Activated T-cell treated with anti-CD3 and anti-CD28 coated beads, Interleukin-2, amount 50 U/mL, for 72 hours (primary cell): ENCODE results near the gene SLC16A6. TPM values are rescaled to one million over a fixed set of nuclear protein-coding genes. Genes with fewer than 3 reads are reported as not detected.
A peak's percentile ranks its signal among the peaks of the same experiment; 100 is the strongest.
"Not testable (repeated sequence)": the region's sequence is repeated elsewhere in the genome, so short reads cannot be mapped to it uniquely, and the experiment has no call there.

Experiments used
- ATAC-seq, 2 donors: fragments of 150-1000 bp; cut with Tn5 transposase; replicated peaks in 1 of 2; 2 replicates each; pipeline ENCODE4 v1.10.0; 2021; ENCODE audit warnings: moderate library complexity in 2 of 2, mild to moderate bottlenecking in 1 of 2
- DNase-seq, 2 donors: peaks; one replicate each; pipeline ENCODE4 v3.0.0; 2021 to 2022; ENCODE audit warnings: mixed read lengths in 1 of 2
- H3K27ac Mint-ChIP-seq: one replicate; pipeline ENCODE4 v1.8.0; 2022; ENCODE audit warnings: mild to moderate bottlenecking, moderate library complexity, mixed read lengths
- H3K27me3 Mint-ChIP-seq: one replicate; pipeline ENCODE4 v1.8.0; 2022; ENCODE audit warnings: low read depth, mixed read lengths
- H3K36me3 Mint-ChIP-seq, 2 donors: one replicate each; pipeline ENCODE4 v1.8.0; 2022; ENCODE audit warnings: mixed read lengths in 2 of 2, mild to moderate bottlenecking in 1 of 2; ENCODE audit not compliant: insufficient read depth in 2 of 2
- H3K4me1 Mint-ChIP-seq: one replicate; pipeline ENCODE4 v1.8.0; 2022; ENCODE audit warnings: low read depth, mixed read lengths
- H3K4me3 Mint-ChIP-seq, 2 donors: one replicate each; pipeline ENCODE4 v1.8.0; 2022; ENCODE audit warnings: mild to moderate bottlenecking in 2 of 2, mixed read lengths in 2 of 2, moderate library complexity in 2 of 2
- H3K9me3 Mint-ChIP-seq, 2 donors: one replicate each; pipeline ENCODE4 v1.8.0; 2022; ENCODE audit warnings: mixed read lengths in 2 of 2
- total RNA-seq, 2 donors: library from RNA; stranded (reverse); gene quantifications; one replicate each; pipeline ENCODE4 v1.2.3, GENCODE V29; 2022

SLC16A6 gene
- total RNA-seq, 2 donors from 2014 or later = 5.9 to 8.7 TPM

GRCh38 chr17:68292689-68293040 lies 1.7 kb upstream of the SLC16A6 start:
- Mint-ChIP-seq H3K4me3 (peak overlapping the region; percentile 87 to 100), H3K4me1 (peaks cover 80% of the 10 kb centered on the region), H3K27ac (peak overlapping the region; percentile 59), H3K27me3 (no peaks in the 10 kb centered on the region), H3K36me3 (peaks cover 0 to 3% of the 10 kb centered on the region in 2 donors), H3K9me3 (no peaks in the 10 kb centered on the region)
- no peak for DNase-seq
- ATAC-seq = no peak

DNA sequence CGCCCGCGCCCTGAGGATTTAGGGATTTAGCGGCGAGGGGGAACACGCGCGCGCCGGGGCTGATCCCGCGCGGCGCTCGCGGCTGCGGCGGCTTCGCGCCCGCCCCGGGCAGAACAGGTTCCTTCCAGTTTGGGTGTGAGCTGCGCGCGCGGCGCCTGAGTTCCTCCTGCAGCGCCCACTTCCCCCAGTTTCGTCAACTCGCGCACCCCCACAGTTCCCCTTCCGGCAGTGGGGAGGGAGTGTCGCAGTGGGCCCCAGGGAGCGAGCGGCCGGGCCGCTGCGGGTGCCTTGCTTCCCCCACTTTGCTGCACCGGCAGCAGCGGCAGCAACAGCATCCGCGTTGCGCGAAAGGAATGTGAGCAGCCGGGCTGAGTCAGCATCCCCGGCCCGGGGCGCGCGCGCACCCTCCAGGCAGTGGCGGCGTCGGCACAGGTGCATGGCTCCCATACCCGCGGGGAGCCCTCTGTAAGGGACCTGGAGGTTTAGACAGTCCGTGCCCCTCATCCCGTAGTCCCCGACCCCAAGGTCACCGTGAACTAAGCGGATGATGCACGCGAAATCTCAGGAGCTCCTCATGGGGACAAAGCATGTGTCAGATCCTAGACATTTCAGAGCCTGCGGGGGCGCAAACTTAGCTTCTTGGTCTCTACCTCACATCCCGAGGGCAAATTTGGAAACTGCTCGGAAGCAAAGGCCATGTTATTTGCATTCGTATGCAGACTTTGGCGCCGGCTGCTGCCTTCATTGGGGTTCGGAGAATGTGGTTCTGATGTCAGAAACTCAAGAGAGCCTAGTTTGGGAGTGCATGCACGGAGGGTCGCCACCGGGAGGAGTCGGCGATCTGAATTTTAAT lies 1.1 kb upstream of the SLC16A6 start:
- Mint-ChIP-seq H3K9me3 (no peaks in the 10 kb centered on the region), H3K4me1 (peaks cover 74% of the 10 kb centered on the region), H3K27ac (peak overlapping the region; percentile 59), H3K4me3 (peak overlapping the region; percentile 87 to 100), H3K36me3 (peaks cover 0 to 3% of the 10 kb centered on the region in 2 donors), H3K27me3 (no peaks in the 10 kb centered on the region)
- ATAC-seq (peak; percentile 67 to 71), DNase-seq (peak; percentile 88)

GRCh38 chr17:68290268-68290954 lies 516 bp downstream of the SLC16A6 start:
- DNase-seq = peak; percentile 40 to 61
- ATAC-seq = no peak

GRCh38 chr17:68289936-68290267 lies 1.0 kb downstream of the SLC16A6 start:
- peak overlapping the region; percentile 100 for H3K27ac Mint-ChIP-seq
- no peak for DNase-seq
- H3K27me3 Mint-ChIP-seq = no peaks in the 10 kb centered on the region
- H3K4me3 Mint-ChIP-seq = peak overlapping the region; percentile 99 to 100
- H3K4me1 Mint-ChIP-seq = peaks cover 56% of the 10 kb centered on the region
- no peak for ATAC-seq
- H3K9me3 Mint-ChIP-seq = no peaks in the 10 kb centered on the region
- H3K36me3 Mint-ChIP-seq = peaks cover 0 to 3% of the 10 kb centered on the region in 2 donors

More at GRCh38 chr17:68290268-68290954, 516 bp downstream of the SLC16A6 start:
- H3K4me1 Mint-ChIP-seq = peaks cover 61% of the 10 kb centered on the region
- no peaks in the 10 kb centered on the region for H3K9me3 Mint-ChIP-seq
- H3K4me3 Mint-ChIP-seq = peak overlapping the region; percentile 99 to 100
- peak overlapping the region; percentile 100 for H3K27ac Mint-ChIP-seq
- H3K36me3 Mint-ChIP-seq = peaks cover 0 to 3% of the 10 kb centered on the region in 2 donors
- H3K27me3 Mint-ChIP-seq = no peaks in the 10 kb centered on the region

- Mint-ChIP-seq H3K27ac (peak overlapping the region; percentile 83), H3K9me3 (no peaks in the 10 kb centered on the region), H3K27me3 (no peaks in the 10 kb centered on the region)
Measured at GRCh38 chr17:68289473-68289872, 1.5 kb downstream of the SLC16A6 start.

GRCh38 chr17:68288804-68289203 lies 2.1 kb downstream of the SLC16A6 start:
- peak; percentile 12 to 31 for DNase-seq

More at GRCh38 chr17:68289473-68289872, 1.5 kb downstream of the SLC16A6 start:
- peaks cover 52% of the 10 kb centered on the region for H3K4me1 Mint-ChIP-seq
- DNase-seq (no peak), ATAC-seq (no peak)
- H3K4me3 Mint-ChIP-seq = peak overlapping the region; percentile 99 to 100
- H3K36me3 Mint-ChIP-seq = peaks cover 0 to 3% of the 10 kb centered on the region in 2 donors

DNA sequence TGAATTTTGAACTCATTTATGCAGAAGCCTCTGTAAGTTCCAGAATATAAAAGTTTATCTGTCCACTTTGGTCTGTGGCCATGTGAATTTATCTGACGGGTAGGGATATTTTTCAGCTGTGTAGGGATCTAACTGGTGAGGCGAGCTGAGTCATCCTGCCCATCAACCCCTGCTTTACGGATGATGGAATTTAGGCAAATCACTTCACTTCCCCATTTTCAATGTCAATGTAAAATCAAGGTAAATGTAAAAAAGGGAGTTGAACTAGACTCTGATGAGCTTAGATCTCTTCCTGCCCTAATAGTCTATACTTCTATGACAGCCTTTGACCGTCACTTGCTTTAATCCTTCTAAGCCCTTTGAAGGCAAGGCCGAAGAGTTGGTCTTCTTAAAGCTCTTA lies 2.6 kb downstream of the SLC16A6 start:
- H3K27ac Mint-ChIP-seq = peak overlapping the region; percentile 83
- H3K9me3 Mint-ChIP-seq = no peaks in the 10 kb centered on the region
- peaks cover 0 to 3% of the 10 kb centered on the region in 2 donors for H3K36me3 Mint-ChIP-seq
- no peak for DNase-seq
- peak overlapping the region; percentile 99 to 100 for H3K4me3 Mint-ChIP-seq
- peaks cover 44% of the 10 kb centered on the region for H3K4me1 Mint-ChIP-seq
- H3K27me3 Mint-ChIP-seq = no peaks in the 10 kb centered on the region
- no peak for ATAC-seq

More at GRCh38 chr17:68288804-68289203, 2.1 kb downstream of the SLC16A6 start:
- Mint-ChIP-seq H3K9me3 (no peaks in the 10 kb centered on the region), H3K36me3 (peaks cover 0 to 3% of the 10 kb centered on the region in 2 donors), H3K27me3 (no peaks in the 10 kb centered on the region), H3K4me3 (peak overlapping the region; percentile 99 to 100), H3K4me1 (peaks cover 45% of the 10 kb centered on the region), H3K27ac (peak overlapping the region; percentile 83)
- no peak for ATAC-seq

DNA sequence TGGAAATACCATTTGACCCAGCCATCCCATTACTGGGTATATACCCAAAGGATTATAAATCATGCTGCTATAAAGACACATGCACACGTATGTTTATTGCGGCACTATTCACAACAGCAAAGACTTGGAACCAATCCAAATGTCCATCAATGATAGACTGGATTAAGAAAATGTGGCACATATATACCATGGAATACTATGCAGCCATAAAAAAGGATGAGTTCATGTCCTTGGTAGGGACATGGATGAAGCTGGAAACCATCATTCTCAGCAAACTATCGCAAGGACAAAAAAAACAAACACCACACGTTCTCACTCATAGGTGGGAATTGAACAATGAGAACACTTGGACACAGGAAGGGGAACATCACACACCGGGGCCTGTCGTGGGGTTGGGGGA lies 9.0 kb downstream of the SLC16A6 start:
- H3K4me1 Mint-ChIP-seq, H3K9me3 Mint-ChIP-seq, H3K27me3 Mint-ChIP-seq, H3K27ac Mint-ChIP-seq, ATAC-seq, H3K4me3 Mint-ChIP-seq, DNase-seq: not testable (repeated sequence)
- H3K36me3 Mint-ChIP-seq = peaks cover 17 to 20% of the 10 kb centered on the region in 2 donors

GRCh38 chr17:68277807-68278206 lies 13.1 kb downstream of the SLC16A6 start:
- no peak for ATAC-seq
- Mint-ChIP-seq H3K4me3 (no peak overlapping the region), H3K36me3 (peaks cover 17 to 24% of the 10 kb centered on the region in 2 donors), H3K9me3 (peaks cover 0 to 8% of the 10 kb centered on the region in 2 donors), H3K27ac (no peak overlapping the region), H3K27me3 (no peaks in the 10 kb centered on the region), H3K4me1 (no peaks in the 10 kb centered on the region)
- no peak for DNase-seq

DNA sequence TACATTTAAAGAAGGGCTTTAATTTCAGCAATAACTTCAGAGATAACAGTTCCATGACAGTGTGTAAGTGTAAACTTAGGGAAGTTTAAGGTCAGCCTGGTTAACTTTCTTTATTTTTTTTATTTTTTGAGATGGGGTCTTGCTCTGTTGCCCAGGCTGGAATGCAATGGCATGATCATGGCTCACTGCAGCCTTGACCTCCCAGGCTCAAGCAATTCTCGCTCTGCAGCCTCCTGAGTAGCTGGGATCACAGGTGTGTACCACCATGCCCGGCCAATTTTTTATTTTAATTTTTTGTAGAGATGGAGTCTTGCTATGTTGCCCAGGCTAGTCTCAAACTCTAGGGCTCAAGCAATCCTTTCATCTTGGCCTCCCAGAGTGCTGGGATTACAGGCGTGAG lies 14.6 kb downstream of the SLC16A6 start:
- H3K4me3 Mint-ChIP-seq, H3K4me1 Mint-ChIP-seq, ATAC-seq, H3K9me3 Mint-ChIP-seq, H3K27ac Mint-ChIP-seq, H3K27me3 Mint-ChIP-seq, DNase-seq: not testable (repeated sequence)
- H3K36me3 Mint-ChIP-seq = peaks cover 13 to 20% of the 10 kb centered on the region in 2 donors

GRCh38 chr17:68273722-68274121 lies 17.2 kb downstream of the SLC16A6 start:
- H3K36me3 Mint-ChIP-seq = peaks cover 9 to 17% of the 10 kb centered on the region in 2 donors
- H3K27ac Mint-ChIP-seq = no peak overlapping the region
- H3K4me1 Mint-ChIP-seq = no peaks in the 10 kb centered on the region
- no peak overlapping the region for H3K4me3 Mint-ChIP-seq
- ATAC-seq = no peak
- H3K9me3 Mint-ChIP-seq = no peaks in the 10 kb centered on the region
- H3K27me3 Mint-ChIP-seq = no peaks in the 10 kb centered on the region
- DNase-seq = no peak

GRCh38 chr17:68265833-68266232 lies 25.1 kb downstream of the SLC16A6 start:
- ATAC-seq = peak in 1 of 2 donors; percentile 46
- peaks cover 17% of the 10 kb centered on the region for H3K4me1 Mint-ChIP-seq
- not testable (repeated sequence) for H3K27me3 Mint-ChIP-seq, DNase-seq, H3K36me3 Mint-ChIP-seq, H3K9me3 Mint-ChIP-seq, H3K4me3 Mint-ChIP-seq
- peak overlapping the region; percentile 55 for H3K27ac Mint-ChIP-seq

DNA sequence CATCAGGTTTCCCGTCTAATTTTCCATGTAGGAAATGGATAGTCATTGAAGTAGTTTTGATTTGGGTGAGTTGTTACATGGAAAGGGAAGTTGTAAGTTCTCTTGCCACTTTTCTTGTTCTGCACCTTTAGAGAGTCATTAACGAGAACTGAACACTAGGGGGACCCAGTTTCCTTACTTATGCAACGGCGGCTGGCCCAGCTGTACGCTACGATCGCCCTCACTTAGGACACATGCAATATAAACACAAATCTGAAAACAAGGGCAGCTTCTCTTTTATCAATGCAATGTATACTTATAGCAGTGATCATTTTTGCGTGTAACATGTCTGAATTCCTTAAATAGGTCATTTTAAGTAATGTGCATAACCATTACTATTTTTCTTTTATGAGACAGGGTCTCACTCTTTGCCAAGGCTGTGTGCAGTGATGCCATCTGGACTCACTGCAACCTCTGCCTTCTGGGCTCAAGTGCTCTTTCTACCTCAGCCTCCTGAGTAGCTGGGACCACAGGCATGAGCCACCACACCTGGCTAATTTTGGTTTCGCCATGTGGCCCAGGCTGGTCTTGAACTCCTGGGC lies 27.7 kb downstream of the SLC16A6 start:
- peak; percentile 37 to 41 for ATAC-seq
- not testable (repeated sequence) for H3K27me3 Mint-ChIP-seq, H3K36me3 Mint-ChIP-seq, DNase-seq, H3K9me3 Mint-ChIP-seq, H3K27ac Mint-ChIP-seq
- H3K4me3 Mint-ChIP-seq = peak overlapping the region; percentile 22 to 24
- H3K4me1 Mint-ChIP-seq = peaks cover 44% of the 10 kb centered on the region
